LNCaP clone FGC (cell line): ENCODE data around the gene IDUA.

Experiments
- DNase-seq: peaks from one replicate; pipeline ENCODE4 v3.0.0-alpha.2; 2011; ENCODE audit warnings: low read depth
- H3K4me3 ChIP-seq: 2 replicates; pipeline ENCODE4 v1.5.1; 2011; ENCODE audit warnings: mild to moderate bottlenecking, low read depth, low read length, control low read depth
- TF ChIP-seq, protein P1 (sequence below): IDR thresholded peaks from 2 replicates; pipeline ENCODE4 v1.5.1; 2012; ENCODE audit warnings: mild to moderate bottlenecking; ENCODE audit not compliant: control insufficient read depth, insufficient read depth; ENCODE audit errors: extremely low read depth

The IDUA gene

DNA sequence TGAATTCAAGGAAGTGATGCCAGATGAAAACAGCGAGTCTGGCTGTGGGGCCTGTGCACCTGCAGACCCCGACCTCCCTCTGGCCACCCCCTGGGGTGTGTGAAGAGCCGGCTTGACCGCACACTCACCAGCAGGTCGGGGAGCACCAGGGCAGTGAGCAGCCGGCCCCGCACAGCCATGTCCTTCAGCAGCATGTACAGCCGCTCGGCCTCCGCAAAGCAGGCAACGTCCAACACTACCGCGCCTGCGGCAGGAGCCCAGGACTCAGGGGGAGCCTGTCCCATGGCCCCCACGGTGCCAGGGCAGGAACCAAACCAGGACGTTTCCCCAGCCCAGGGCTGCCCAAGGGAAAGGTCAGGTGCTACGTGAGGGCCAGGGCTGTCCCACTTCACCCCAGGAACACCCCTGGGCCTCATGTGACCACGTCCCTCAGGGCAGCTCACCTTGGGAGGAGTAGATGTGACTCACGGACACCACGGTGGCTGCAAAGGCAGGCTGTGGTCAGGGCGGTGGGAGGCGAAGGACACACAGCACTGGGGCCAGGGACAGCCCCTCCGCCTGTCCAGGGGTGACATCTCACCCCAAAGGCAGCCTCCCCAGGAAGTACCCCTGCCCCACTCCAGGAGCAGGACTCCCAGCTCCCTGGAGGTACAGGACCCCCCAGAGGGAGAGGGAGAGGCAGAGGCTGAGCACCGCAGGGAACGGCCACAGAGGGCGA lies 21.6 kb upstream of the IDUA start:
- no peak for DNase-seq
- TF ChIP-seq, protein P1, sequence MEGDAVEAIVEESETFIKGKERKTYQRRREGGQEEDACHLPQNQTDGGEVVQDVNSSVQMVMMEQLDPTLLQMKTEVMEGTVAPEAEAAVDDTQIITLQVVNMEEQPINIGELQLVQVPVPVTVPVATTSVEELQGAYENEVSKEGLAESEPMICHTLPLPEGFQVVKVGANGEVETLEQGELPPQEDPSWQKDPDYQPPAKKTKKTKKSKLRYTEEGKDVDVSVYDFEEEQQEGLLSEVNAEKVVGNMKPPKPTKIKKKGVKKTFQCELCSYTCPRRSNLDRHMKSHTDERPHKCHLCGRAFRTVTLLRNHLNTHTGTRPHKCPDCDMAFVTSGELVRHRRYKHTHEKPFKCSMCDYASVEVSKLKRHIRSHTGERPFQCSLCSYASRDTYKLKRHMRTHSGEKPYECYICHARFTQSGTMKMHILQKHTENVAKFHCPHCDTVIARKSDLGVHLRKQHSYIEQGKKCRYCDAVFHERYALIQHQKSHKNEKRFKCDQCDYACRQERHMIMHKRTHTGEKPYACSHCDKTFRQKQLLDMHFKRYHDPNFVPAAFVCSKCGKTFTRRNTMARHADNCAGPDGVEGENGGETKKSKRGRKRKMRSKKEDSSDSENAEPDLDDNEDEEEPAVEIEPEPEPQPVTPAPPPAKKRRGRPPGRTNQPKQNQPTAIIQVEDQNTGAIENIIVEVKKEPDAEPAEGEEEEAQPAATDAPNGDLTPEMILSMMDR: no peak
- no peak overlapping the region for H3K4me3 ChIP-seq

DNA sequence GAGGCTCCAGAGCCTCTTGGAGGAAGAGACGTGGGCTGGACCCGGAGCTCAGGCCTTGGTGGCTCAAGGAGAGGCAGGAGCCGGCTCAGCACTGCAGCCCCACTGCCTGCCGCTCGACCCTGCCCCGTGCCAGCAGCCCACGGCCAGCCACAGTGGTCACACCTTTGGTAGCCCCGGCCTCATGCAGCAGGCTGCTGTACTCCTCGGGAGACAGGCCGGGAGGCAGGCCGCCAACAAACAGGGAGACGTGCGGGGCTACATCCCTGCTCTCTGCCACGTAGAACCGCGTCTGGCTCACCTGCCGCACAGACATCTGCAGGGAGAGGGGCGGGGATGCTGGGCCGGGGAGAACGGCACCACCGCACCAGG lies 21.1 kb upstream of the IDUA start:
- DNase-seq: no peak
- no peak overlapping the region for H3K4me3 ChIP-seq
- TF ChIP-seq, protein P1: no peak

DNA sequence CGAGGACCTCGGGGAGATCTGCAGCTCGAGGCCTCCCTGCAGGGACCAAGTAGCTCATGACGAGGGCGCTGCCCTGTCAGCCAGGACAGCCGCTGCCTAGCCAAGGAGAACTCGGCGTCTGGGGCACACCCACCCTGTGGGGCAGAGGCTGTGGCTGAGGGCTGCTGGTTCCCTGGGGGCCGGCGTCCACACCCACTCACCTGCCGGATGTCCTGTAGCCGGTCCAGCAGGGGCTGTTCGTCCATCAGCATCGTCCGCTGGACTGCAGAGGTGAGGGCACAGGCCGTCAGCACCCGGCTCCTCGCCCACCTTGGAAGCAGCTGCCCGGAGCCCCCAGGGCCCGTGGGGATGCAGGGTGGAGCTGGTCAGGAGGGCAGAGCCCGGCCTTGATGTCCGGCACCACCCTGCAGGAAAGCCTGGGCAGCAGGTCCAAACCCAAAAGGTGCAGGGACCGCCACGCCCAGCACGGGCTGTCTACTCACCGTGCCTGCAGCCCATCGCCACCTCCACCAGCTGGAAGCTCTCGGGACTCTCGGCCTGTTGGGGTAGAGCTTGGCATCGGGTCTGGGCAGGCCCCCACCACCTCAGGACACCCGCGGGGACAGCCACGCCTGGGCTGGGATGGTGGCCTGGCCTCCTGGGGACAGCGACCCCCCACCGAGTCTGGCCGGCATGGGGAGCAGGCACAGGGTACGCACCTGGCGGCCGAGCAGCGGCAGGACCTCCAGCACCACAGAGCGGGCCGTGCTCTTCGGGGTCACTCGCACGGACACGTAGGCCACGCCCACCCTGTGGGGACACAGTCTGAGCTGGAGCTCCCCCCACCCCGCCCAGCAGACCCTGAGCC lies 20.4 kb upstream of the IDUA start:
- no peak for DNase-seq
- TF ChIP-seq, protein P1: no peak
- H3K4me3 ChIP-seq: no peak overlapping the region

DNA sequence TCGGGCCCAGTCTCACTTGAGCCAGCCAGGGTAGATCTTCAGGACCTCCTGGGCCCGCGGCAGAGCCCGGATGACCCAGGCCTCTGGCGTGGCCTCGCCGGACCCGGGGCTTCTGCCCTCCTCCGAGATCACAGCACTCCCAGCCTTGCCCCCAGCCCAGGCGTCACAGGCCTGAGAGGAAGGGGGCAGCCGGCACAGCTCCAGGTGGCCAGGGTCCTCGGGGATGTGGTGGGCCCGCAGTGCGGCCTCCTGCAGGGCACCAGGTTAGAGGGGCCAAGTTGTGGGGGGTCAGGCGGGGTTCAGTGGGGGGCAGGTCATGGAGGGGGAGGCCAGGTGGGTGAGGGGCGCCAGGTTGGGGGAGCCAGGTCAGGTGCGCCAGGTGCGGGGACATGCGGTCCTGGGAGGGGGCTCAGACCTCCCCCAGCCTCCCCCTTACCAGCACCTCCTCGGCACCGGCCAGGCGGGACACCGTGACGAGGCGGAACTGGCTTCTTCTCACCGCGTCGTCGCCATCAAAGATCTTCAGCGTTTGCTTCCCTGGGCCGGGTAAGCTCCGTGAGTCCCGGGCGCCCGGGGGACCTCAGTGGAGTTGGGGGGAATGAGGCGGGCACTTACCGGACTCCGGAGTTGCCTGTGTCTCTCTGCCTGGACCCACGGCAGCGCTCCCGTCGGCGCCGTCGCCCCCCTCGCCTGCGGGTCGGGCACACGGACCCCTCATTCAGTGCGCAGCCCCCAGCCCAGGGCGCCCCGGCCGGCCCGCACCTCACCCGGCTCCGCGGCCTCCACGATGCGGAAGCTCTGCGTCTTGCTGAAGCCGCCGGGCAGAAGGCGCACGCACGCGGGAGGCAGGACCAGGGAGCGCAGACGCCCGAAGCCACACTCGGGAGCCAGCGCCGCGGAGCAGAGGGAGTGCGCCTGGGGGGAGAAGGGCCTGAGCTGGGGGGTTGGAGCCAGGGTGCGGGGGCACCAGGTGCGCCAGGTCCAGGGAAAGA lies 19.4 kb upstream of the IDUA start:
- TF ChIP-seq, protein P1: no peak

DNA sequence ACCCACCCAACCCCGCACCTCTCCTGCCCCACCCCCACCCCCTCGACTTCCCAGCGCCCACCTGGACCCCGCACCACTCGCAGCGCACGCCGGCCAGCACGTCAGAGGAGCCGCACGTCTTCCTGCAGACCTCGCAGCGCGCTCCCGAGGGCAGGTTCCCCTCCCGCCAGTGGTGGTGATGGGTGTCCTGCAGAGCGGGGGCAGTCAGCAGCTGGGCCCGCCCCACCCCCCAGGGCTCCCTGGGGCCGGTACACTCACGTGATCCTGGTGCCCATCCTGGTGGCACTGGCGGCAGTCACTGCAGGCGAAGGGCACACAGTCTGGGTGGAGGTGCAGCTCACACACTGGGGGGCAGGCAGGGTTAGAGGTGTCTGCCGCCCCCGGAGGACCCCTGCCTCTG lies 18.6 kb upstream of the IDUA start:
- TF ChIP-seq, protein P1: no peak
- DNase-seq: no peak
- H3K4me3 ChIP-seq: no peak overlapping the region

More for the DNA sequence above, 19.4 kb upstream of the IDUA start:
- no peak for DNase-seq
- H3K4me3 ChIP-seq: no peak overlapping the region

DNA sequence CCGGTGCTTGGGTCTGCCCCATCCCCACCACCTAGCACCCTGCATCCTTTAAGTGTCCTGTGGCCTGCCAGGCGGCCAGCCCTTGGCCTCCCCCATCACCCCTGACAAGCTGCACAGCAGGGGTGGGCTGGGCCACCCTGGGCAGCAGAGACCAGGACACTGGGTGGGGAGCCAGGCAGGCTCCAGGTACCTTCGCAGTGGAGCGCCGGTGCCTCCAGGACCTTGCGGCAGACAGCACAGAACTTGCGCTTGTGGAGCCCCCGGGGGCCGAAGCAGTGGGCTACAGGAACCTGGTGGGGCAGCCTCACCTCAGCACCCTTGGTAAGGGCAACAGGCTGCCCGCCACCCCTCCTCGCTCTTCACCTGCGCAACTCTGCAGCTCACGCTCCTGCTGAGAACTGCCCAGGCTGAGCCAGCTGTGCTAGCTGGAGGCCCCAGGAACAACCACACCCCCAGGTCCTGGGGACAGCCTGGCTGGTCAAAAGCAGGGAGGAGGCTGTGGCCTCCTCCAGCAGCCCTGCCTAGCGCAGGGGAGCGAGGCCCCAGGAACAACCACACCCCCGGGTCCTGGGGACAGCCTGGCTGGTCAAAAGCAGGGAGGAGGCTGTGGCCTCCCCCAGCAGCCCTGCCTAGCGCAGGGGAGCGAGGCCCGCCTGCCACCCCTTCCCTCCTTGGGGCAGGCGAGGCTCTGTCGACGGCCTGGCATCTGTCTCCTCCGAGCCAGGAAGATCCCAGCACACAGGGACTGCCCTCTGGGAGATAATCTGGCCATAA lies 18.0 kb upstream of the IDUA start:
- TF ChIP-seq, protein P1: no peak
- DNase-seq: no peak
- H3K4me3 ChIP-seq: no peak overlapping the region
